Activated CD8-positive, alpha-beta memory T cell treated with anti-CD3 and anti-CD28 coated beads, Interleukin-2, amount 50 U/mL, for 24 hours (primary cell): ENCODE results near the gene SPATA16.

Experiments
- DNase-seq: peaks from one replicate; pipeline ENCODE4 v3.0.0-alpha.2; 2020; ENCODE audit errors: extremely low read depth

SPATA16 gene

GRCh38 chr3:172953571-172953970 is 187.5 kb downstream of the SPATA16 start:
- no peak for DNase-seq

DNA sequence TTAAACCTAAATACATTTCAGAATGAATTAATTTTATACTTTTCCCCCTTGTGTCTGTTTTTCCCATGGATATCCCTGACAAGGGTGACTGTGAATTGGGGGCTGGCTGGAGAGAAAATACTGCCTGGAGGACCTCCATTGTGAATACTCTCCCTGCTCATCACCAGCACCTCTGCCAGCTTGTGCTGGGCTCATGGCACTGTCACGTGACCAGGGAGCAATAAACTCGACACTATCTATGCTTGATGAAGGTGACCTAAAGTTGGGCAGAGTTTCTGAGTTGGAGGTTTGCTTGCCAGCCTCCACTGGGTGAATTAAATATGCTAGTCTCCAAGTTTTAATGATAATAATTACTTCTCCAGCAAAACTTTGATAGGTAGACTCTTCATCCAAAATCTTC is 189.5 kb downstream of the SPATA16 start:
- no peak for DNase-seq

DNA sequence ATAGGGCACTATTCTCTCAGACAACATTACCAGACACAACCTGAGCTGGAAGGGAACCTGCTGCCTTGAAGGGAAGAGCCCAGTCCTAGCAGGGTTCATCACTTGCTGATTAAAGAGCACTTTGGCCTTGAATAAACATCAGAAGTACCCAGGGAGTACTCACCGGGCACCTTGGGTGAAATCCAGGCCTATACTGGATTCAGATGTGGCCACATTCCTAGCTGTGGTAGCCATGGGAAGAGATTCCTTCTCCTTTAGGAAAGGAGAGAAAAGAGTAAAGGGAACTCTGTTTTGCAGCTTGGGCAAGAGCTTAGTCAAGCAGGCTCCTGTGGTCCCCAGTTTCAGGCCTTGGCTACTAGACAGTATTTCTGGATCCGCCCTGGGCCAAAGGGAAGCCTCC is 195.0 kb downstream of the SPATA16 start:
- no peak for DNase-seq

DNA sequence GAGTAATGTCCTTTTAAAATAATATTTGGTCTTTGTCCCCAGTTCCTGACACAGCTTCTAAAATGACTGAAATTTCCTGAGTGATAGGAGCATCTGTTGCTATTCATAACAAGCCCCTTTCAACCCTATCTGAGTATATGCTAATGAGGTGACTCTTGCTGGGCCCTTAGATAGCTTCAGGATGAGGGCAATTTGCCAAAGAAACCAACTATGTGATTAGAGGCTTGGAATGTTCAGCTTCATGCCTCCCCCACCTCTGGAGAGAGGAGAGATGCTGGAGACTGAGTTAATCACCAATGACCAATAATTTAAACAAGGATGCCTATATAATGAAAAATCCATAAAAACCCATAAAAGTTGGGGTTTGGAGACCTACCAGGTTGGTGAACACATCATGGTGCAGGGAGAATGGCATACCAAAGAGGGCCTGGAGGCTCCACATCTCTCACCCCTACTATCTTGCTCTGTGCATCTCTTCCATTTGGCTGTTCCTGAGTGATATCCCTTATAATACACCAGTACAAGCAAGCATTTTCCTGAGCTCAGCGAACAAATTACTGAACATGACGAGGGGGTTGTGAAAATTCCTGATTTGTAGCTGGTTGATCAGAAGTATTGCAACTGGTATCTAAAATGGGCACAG is 201.3 kb downstream of the SPATA16 start:
- DNase-seq: no peak

- no peak for DNase-seq
These were observed 202.2 kb downstream of the SPATA16 start for GRCh38 chr3:172938788-172939187.

DNA sequence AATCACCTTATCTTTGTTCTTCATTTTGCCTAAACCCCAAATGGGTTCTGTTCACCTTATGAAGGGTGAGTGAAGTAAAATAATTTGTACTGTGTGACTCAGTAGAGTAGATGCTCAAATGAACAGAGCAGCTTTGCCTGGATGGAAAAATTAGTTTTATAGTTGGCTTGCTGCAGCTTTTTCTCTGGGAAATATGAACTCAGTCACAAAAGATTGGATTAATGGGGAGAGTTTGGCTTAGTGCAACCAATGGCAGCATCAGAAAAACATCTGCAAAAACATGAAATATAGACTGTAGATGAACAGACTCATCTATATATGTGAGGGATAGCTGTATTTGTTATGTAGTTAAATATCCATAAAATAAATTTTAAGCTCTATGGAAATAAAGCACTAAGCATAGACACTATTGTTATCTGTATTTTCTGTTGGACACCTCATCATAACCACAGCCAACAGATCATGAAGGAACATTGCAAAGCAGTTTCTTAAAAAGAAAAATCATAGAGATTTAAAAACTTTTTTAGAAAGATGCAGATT is 209.2 kb downstream of the SPATA16 start:
- DNase-seq: no peak

DNA sequence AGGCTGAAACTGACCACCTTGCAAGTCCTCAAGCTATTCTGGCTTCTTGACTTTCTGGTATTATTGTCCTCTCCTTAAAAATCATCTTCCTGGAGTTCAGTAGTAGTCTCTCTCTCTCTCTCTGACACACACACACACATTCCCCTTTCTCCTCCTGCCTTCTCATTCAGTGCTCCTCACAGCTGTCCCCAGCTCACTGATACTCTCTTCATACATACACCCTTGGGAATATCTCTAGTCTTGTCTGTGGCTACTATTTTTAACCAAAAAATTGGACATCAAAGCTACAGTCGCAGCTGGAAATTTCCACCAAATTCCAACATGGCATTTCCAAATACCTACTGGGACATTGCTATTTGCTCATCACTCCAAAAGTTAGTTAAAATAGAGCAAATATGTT is 211.6 kb downstream of the SPATA16 start:
- no peak for DNase-seq

DNA sequence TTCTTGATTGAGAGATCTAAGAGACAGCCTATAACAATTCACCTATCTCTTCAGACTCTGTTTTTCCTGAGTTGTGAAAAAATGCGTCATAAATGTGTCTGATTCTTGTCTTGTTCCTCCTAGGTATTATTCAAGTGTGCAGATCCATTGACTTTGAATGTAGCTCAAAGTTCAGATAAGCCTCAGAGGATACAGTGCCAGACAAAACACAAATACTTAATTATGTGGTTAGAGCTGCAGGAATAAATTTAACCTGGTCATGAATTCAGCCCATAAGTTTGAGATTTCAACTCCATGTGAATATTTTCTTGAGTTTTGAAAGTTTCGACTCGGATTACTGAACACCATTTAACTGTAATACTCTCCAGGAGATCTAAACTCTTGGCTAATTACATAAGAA is 216.5 kb downstream of the SPATA16 start:
- DNase-seq: no peak

GRCh38 chr3:172919297-172919683 is 221.7 kb downstream of the SPATA16 start:
- no peak for DNase-seq

GRCh38 chr3:172918568-172919296 is 222.3 kb downstream of the SPATA16 start:
- no peak for DNase-seq

DNA sequence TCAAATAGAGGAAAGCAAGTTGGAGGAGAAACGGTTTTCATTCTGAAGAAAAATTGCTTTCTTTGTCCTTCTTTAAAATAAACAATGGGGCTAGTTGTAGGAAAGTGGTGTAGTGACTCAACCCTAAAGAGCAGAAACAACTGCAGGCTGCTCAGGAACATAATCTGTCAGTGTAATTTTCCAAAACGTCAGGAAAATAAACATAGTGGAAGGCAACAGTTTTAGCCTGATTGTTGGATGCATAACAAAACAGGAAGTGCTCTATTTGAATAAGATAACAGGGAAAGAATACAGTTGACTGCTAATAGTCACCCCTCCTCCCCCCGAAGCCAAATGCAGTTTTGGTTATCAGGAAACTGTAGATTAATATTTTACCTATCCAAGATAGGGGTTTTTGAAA is 222.9 kb downstream of the SPATA16 start:
- no peak for DNase-seq

- DNase-seq: no peak
These were observed 225.0 kb downstream of the SPATA16 start for GRCh38 chr3:172915911-172916514.

DNA sequence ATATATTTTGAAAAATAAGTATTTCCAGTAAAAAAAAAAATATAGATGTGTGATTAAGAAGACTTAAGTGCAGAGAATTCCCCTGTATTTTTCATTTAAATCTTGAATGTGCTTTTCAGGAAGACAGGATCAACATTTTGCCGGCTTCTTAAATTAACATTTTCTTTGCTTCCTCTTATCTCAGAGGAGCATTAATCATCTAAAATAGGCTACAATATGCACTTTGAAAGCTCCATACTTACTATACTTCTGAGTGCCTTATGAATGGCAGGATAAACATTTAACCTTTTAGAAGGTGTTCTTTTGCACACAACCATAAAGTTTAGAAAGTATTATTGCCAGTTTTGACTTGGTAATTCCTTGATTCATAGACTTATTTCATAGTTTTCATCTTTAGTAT is 226.2 kb downstream of the SPATA16 start:
- no peak for DNase-seq

GRCh38 chr3:172913911-172914655 is 227.0 kb downstream of the SPATA16 start:
- no peak for DNase-seq

DNA sequence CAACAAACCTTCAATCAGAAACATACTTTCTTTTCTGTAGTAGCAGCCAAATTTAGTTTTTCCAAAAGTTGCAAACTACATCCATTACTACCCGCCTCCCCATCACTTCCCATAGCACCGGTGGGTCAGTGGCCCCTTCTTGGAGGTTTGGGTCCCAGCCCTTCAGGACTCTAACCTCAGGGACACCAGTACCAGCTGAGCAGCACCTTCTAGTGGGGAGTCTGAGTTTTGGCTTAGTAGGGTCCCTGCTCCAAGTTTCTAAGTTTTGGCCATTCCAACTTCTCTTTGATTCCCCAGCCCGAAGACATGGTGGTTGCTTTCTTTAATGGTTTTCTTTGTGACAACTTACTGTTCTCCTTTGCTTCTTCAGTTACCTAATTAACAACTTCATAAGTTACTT is 229.9 kb downstream of the SPATA16 start:
- no peak for DNase-seq

DNA sequence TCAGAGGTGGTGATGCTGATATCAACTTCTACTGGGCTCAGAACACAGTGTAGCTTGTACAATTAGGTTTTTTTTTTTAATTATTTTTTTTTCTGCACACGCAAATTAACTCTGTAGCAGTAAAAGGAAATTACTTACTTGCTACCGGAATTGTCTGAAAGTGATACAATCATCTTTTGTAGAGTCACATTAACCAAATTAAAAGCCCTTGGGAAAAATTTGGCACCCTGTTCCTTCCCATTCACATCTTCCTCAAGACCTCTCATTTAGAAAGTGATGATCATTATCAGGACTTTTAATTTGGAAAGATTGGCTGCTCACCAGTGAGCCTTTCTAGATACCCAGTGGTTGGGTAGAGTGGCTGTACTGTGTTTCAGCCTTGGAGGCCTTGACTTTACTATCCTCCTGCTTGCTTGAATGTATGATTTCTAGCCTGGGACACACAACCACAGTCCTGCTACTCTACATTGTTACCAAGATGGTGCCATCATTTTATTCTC is 232.2 kb downstream of the SPATA16 start:
- DNase-seq: no peak

DNA sequence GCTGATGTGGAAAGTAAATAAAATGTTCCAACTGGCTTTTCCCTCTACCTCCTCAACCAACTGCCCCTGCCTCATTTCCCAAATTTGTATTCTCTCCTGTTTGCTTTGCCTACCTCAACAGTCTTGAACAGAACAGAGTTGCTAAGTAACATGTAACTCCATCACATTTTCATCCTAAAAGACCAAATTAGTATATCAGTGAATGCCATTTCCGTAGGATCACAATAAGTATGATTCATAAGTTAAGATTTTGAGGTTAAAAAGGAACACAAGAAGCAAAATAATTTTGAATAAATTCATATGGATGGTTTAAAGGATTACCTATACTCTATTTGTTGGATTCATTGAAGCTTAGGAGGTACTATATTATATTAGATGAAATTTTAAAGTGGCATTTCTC is 235.6 kb downstream of the SPATA16 start:
- DNase-seq: no peak

- no peak for DNase-seq
These were observed 236.2 kb downstream of the SPATA16 start for GRCh38 chr3:172904711-172905373.

GRCh38 chr3:172903642-172904320 is 237.3 kb downstream of the SPATA16 start:
- no peak for DNase-seq

GRCh38 chr3:172892158-172892557 is 248.9 kb downstream of the SPATA16 start:
- DNase-seq: no peak

DNA sequence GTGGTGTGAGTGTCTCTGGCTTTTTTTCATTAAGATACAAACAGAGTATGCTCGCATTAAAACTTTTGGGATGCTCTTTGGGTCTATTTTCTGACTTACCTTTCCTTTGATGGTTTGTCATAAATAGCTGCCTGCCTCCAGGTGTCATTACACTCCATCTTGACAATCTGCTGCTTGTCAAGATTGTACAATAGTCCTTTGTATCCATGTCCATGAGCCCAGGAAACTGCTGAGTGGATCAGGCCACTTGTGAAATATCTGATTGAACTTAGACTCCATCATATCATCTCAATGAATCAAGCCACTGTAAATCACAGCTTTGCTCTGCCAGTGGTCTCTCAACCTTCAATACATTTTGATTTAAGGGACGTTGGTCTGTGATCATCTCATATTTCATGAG is 255.3 kb downstream of the SPATA16 start:
- no peak for DNase-seq
